Left ventricle myocardium inferior (tissue), 1 donor: Measurements from ENCODE around the gene PPCDC. TPM values are rescaled to one million over a fixed set of nuclear protein-coding genes. Genes with fewer than 3 reads are reported as not detected.
A peak's percentile ranks its signal among the peaks of the same experiment; 100 is the strongest.

Experiments used
- DNase-seq: peaks from one replicate; pipeline ENCODE4 v3.0.0-alpha.2; 2020
- H3K27ac ChIP-seq: fragments of 200-600 bp; replicated peaks from 2 replicates; pipeline ENCODE4 v1.8.0; 2021
- H3K27me3 ChIP-seq: fragments of 200-600 bp; 2 replicates; pipeline ENCODE4 v1.8.0; 2021; ENCODE audit warnings: low read depth
- H3K36me3 ChIP-seq: fragments of 200-600 bp; 2 replicates; pipeline ENCODE4 v1.8.0; 2021
- H3K4me1 ChIP-seq: fragments of 200-600 bp; 2 replicates; pipeline ENCODE4 v1.8.0; 2021
- H3K4me3 ChIP-seq: fragments of 200-600 bp; 2 replicates; pipeline ENCODE4 v1.8.0; 2021; ENCODE audit warnings: mild to moderate bottlenecking, moderate library complexity
- H3K9me3 ChIP-seq: fragments of 200-600 bp; replicated peaks from 2 replicates; pipeline ENCODE4 v1.8.0; 2021
- intact Hi-C: fragments of 100-400 bp; cut with micrococcal nuclease; formaldehyde crosslinking; loops from one replicate; pipeline ENCODE4 v1.11.0; 2022
- total RNA-seq: library from RNA; stranded (reverse); fragmentation: NEBNext Ultra II Directional; extraction: Animal tissue kit (Norgen Biotek cat#: 25700); gene quantifications from one replicate; pipeline ENCODE4 v1.2.1, GENCODE V29; 2021
- TF ChIP-seq, protein P1 (sequence below): fragments of 200-600 bp; IDR thresholded peaks from 2 replicates; pipeline ENCODE4 v1.8.0; 2021; ENCODE audit warnings: antibody characterized with exemption, mild to moderate bottlenecking, borderline replicate concordance
- donor health status: DM: no; HTN: yes; CAD: no; lungs with severe emphysema.

Gene PPCDC
- total RNA-seq, 1 donor from 2014 or later: 5.0 TPM

DNA sequence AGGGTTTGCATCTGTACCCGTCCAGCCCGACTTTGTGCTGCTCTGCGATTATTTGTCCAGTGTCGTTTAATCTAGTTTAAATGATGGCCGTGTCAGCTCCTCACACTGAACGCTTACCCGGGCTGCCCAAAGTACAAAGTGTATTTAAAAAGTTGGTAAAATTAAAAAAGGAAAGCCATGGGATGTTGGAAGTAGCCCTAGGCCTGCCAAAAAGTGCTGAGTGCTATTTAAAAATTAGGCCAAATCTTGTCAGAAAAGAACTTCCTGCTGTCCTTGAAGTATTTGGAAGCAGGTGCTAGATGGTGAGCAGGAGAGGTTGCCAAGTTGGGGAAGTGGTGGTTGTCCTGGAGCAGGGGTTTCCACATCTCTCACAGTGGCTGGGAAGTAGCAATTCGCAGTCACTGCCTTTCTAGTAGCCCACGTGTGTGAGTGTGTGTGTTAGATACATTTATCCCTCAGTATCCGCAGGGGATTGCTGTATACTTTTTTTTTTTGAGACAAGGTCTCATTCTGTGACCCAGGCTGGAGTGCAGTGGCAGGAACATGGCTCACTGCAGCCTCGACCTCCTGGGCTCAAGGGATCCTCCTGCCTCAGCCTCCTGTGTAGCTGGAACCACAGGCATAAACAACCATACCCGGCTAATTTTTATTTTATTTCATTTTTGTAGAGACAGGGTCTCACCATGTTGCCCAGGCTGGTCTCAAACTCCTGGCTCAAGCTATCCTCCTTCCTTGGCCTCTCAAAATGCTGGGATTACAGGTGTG lies 664 bp downstream of the PPCDC start:
- peak overlapping the region; percentile 92 for H3K27ac ChIP-seq
- TF ChIP-seq, protein P1, sequence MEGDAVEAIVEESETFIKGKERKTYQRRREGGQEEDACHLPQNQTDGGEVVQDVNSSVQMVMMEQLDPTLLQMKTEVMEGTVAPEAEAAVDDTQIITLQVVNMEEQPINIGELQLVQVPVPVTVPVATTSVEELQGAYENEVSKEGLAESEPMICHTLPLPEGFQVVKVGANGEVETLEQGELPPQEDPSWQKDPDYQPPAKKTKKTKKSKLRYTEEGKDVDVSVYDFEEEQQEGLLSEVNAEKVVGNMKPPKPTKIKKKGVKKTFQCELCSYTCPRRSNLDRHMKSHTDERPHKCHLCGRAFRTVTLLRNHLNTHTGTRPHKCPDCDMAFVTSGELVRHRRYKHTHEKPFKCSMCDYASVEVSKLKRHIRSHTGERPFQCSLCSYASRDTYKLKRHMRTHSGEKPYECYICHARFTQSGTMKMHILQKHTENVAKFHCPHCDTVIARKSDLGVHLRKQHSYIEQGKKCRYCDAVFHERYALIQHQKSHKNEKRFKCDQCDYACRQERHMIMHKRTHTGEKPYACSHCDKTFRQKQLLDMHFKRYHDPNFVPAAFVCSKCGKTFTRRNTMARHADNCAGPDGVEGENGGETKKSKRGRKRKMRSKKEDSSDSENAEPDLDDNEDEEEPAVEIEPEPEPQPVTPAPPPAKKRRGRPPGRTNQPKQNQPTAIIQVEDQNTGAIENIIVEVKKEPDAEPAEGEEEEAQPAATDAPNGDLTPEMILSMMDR: no peak
- H3K27me3 ChIP-seq: no peaks in the 10 kb centered on the region
- DNase-seq: no peak
- H3K9me3 ChIP-seq: no peaks in the 10 kb centered on the region
- H3K4me3 ChIP-seq: peak overlapping the region; percentile 91
- H3K4me1 ChIP-seq: peaks cover 32% of the 10 kb centered on the region
- intact Hi-C loops: no loop called here
- H3K36me3 ChIP-seq: no peaks in the 10 kb centered on the region

DNA sequence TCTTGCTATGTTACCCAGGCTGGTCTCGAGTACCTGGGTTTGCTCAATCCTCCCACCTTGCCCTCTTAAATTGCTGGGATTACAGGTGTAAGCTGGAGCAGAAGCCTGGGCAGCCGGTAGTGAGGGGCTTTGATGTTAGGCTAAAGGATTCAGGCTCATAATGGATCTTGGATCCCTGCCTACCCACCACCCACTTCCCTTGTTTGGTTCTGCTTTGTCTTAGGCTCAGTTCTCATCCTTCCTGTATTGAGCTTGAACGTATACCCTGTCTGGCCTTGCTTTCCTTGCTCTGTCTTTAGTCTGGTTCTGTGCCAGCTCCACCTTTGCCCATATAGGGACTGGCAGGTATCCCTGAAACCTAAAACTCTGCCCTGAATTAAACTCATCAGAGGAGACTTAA lies 1.7 kb downstream of the PPCDC start:
- Histone ChIP-seq H3K9me3 (no peaks in the 10 kb centered on the region), H3K4me3 (no peak overlapping the region), H3K27me3 (no peaks in the 10 kb centered on the region), H3K36me3 (no peaks in the 10 kb centered on the region), H3K4me1 (peaks cover 43% of the 10 kb centered on the region), H3K27ac (no peak overlapping the region)
- no peak for DNase-seq
- intact Hi-C loops: no loop called here
- TF ChIP-seq, protein P1: no peak

DNA sequence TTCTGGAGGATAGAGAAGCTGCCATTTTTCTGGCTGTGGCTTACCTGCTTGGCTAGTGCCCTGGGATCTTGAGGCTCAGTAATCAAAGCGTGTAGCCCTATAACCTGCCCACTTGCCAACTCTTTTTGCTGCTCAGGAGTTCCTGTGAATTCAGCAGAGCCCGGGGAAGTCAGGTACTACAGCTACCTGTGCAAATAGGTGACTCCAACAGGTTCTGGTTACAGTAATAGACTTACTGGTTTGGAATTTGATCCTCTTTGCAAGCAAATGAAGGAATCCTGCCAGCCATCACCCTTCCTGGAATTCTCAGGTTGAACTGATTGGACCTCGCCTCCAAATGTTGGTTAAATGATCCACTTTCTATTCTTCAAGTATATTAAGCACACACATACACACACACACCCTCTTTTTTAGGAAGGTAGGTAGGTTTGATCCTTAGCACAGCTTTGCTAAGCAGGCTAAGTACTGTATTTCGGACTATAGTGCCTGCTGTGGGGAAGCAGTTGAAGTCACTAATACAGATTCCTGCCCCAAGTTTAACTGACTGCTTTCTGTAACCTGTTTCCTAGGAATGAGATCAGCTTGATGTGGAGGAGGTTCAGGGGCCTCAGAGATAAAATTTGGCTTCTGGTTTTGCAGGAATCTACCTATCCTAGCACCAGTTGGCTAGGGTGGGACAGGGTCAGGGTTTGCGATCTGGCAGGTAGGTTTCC lies 2.3 kb downstream of the PPCDC start:
- no peaks in the 10 kb centered on the region for H3K27me3 ChIP-seq
- no peak for DNase-seq
- intact Hi-C loops: no loop called here
- TF ChIP-seq, protein P1: no peak
- H3K9me3 ChIP-seq: no peaks in the 10 kb centered on the region
- no peak overlapping the region for H3K4me3 ChIP-seq
- no peaks in the 10 kb centered on the region for H3K36me3 ChIP-seq
- H3K27ac ChIP-seq: no peak overlapping the region
- H3K4me1 ChIP-seq: peaks cover 49% of the 10 kb centered on the region

DNA sequence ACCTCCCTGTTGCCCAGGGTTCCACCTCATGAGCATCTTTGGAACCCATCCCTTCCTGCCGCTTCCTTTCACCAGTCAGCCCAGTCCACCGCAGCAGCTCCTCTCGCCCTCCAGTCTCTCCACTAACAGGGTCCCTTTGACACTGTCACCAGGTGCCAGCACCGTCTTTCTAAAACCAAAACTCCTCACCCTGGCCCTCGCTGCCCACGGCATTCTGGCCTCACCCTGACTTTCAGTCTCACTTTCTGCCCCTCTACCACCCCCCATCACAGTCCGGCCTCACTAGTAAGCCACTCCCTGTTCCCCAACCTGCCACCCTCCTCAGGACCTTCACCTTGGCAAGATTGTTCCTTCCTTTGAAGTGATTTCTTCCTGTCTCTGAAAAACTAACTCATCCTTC lies 4.2 kb downstream of the PPCDC start:
- no peaks in the 10 kb centered on the region for H3K36me3 ChIP-seq
- no peak overlapping the region for H3K4me3 ChIP-seq
- H3K27me3 ChIP-seq: no peaks in the 10 kb centered on the region
- TF ChIP-seq, protein P1: no peak
- no peak overlapping the region for H3K27ac ChIP-seq
- DNase-seq: no peak
- H3K9me3 ChIP-seq: no peaks in the 10 kb centered on the region
- intact Hi-C loops: no loop called here
- H3K4me1 ChIP-seq: peaks cover 63% of the 10 kb centered on the region

DNA sequence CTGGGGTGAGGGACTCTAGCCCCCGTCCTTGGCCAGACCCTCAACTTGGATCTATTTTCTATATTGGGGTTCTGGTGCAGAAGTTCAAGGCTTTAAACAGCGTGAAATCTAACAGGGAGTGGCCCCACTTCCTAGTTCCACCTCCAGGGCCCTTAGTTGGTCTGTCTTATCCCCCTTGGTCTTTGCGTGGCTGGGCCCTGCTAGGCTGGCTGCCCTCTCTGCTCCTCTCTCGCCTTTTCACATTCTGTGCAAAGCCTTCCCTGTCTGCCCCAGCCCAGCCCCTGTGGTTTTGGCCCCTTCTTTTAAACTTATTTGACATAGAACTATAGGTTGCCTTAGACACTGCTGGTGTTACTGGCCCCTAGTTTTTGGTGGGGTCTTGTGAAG lies 5.6 kb downstream of the PPCDC start:
- intact Hi-C loops: no loop called here
- TF ChIP-seq, protein P1: no peak
- Histone ChIP-seq H3K27ac (peak overlapping the region; percentile 85), H3K36me3 (no peaks in the 10 kb centered on the region), H3K27me3 (no peaks in the 10 kb centered on the region), H3K4me1 (peaks cover 53% of the 10 kb centered on the region), H3K4me3 (no peak overlapping the region), H3K9me3 (no peaks in the 10 kb centered on the region)
- no peak for DNase-seq
